CD14-positive monocyte (primary cell): ENCODE measurements around the gene SPON1. TPM values are rescaled to one million over a fixed set of nuclear protein-coding genes. Genes with fewer than 3 reads are reported as not detected.

Experiments used
- DNase-seq, 3 donors: peaks; one replicate each; pipeline ENCODE4 v3.0.0-alpha.2; 2011 to 2022
- H2AFZ ChIP-seq: 2 replicates; pipeline ENCODE4 v1.6.0; 2012; ENCODE audit warnings: mild to moderate bottlenecking, low read depth, low read length, inconsistent platforms; ENCODE audit not compliant: insufficient read depth, poor library complexity, severe bottlenecking
- H3K27ac ChIP-seq, 2 donors: 1 replicate in 1 of 2; 2 replicates in 1 of 2; pipeline ENCODE4 v1.5.1; 2012 to 2013; ENCODE audit warnings: low read length in 2 of 2, control low read depth in 1 of 2, inconsistent platforms in 1 of 2, low read depth in 1 of 2, mild to moderate bottlenecking in 1 of 2
- H3K27me3 ChIP-seq, 2 donors: one replicate each; pipeline versions ENCODE4 v1.6.0 to v1.6.1; 2011 to 2013; ENCODE audit warnings: low read length in 2 of 2; ENCODE audit not compliant: control insufficient read depth in 2 of 2, insufficient read depth in 2 of 2
- H3K36me3 ChIP-seq, 2 donors: replicated peaks in 1 of 2; 1 replicate in 1 of 2; 2 replicates in 1 of 2; pipeline versions ENCODE4 v1.5.1 to v1.6.1; 2012 to 2013; ENCODE audit warnings: low read length in 2 of 2, control low read depth in 1 of 2, inconsistent platforms in 1 of 2, mild to moderate bottlenecking in 1 of 2; ENCODE audit not compliant: insufficient read depth in 2 of 2, control insufficient read depth in 1 of 2
- H3K4me1 ChIP-seq, 2 donors: 1 replicate in 1 of 2; 2 replicates in 1 of 2; pipeline versions ENCODE4 v1.5.1 to v1.6.1; 2012 to 2013; ENCODE audit warnings: low read length in 2 of 2, control low read depth in 1 of 2, inconsistent platforms in 1 of 2, mild to moderate bottlenecking in 1 of 2, moderate library complexity in 1 of 2; ENCODE audit not compliant: insufficient read depth in 2 of 2, control insufficient read depth in 1 of 2
- H3K4me2 ChIP-seq: replicated peaks from 2 replicates; pipeline ENCODE3; 2012; ENCODE audit warnings: low read length, moderate library complexity, mild to moderate bottlenecking; ENCODE audit not compliant: poor library complexity, severe bottlenecking; ENCODE audit errors: extremely low read depth
- H3K4me3 ChIP-seq, 3 experiments: fragments of 200-600 bp in 1 of 3; sonication (generic) in 1 of 3; replicated peaks in 1 of 3; 1 replicate in 2 of 3; 2 replicates in 1 of 3; pipeline ENCODE4 v1.5.1; 2011 to 2013; ENCODE audit warnings: low read length in 3 of 3, mild to moderate bottlenecking in 3 of 3, control low read depth in 2 of 3, low read depth in 2 of 3, inconsistent platforms in 1 of 3, moderate library complexity in 1 of 3
- H3K79me2 ChIP-seq: 2 replicates; pipeline ENCODE4 v1.6.0; 2012; ENCODE audit warnings: mild to moderate bottlenecking, control low read depth, inconsistent platforms, low read length, moderate library complexity; ENCODE audit not compliant: insufficient read depth
- H3K9ac ChIP-seq: 2 replicates; pipeline ENCODE4 v1.6.0; 2017; ENCODE audit warnings: low read length, mild to moderate bottlenecking; ENCODE audit not compliant: insufficient read depth, poor library complexity, severe bottlenecking
- H3K9me3 ChIP-seq, 2 donors: replicated peaks in 1 of 2; 1 replicate in 1 of 2; 2 replicates in 1 of 2; pipeline versions ENCODE4 v1.5.1 to v1.6.1; 2012 to 2013; ENCODE audit warnings: low read length in 2 of 2, control low read depth in 1 of 2; ENCODE audit not compliant: control insufficient read depth in 1 of 2, insufficient read depth in 1 of 2
- H4K20me1 ChIP-seq: 2 replicates; pipeline ENCODE4 v1.6.0; 2012; ENCODE audit warnings: mild to moderate bottlenecking, low read length, control low read depth, moderate library complexity; ENCODE audit not compliant: insufficient read depth
- H3K27ac Mint-ChIP-seq, 7 donors: one replicate each; pipeline ENCODE4 v1.8.0; 2020; ENCODE audit warnings: mild to moderate bottlenecking in 7 of 7, mixed read lengths in 7 of 7, moderate library complexity in 6 of 7, inconsistent platforms in 2 of 7
- H3K27me3 Mint-ChIP-seq, 3 donors: one replicate each; pipeline ENCODE4 v1.8.0; 2021 to 2022; ENCODE audit warnings: low read depth in 3 of 3, mild to moderate bottlenecking in 3 of 3, mixed read lengths in 3 of 3, moderate library complexity in 3 of 3, inconsistent platforms in 1 of 3
- H3K36me3 Mint-ChIP-seq, 2 donors: one replicate each; pipeline ENCODE4 v1.8.0; 2020; ENCODE audit warnings: mixed read lengths in 2 of 2, inconsistent platforms in 1 of 2, mild to moderate bottlenecking in 1 of 2
- H3K4me1 Mint-ChIP-seq: one replicate; pipeline ENCODE4 v1.8.0; 2020; ENCODE audit warnings: mild to moderate bottlenecking, mixed read lengths
- H3K4me3 Mint-ChIP-seq, 2 donors: one replicate each; pipeline ENCODE4 v1.8.0; 2020; ENCODE audit warnings: mild to moderate bottlenecking in 2 of 2, mixed read lengths in 2 of 2, moderate library complexity in 1 of 2
- H3K9me3 Mint-ChIP-seq, 7 donors: one replicate each; pipeline ENCODE4 v1.8.0; 2020 to 2022; ENCODE audit warnings: mixed read lengths in 7 of 7, mild to moderate bottlenecking in 6 of 7, moderate library complexity in 6 of 7, inconsistent platforms in 2 of 7
- WGBS: methylation state at CpG from one replicate; pipeline ENCODE4 v1.1.5; 2013; ENCODE audit warnings: missing lambda C conversion rate; ENCODE audit not compliant: insufficient coverage; 5-methylcytosine and 5-hydroxymethylcytosine counted together
- intact Hi-C, 2 donors: fragments of 100-400 bp; cut with micrococcal nuclease; formaldehyde crosslinking; loops; one replicate each; pipeline versions ENCODE4 v1.15.0 to v1.15.1; 2023
- polyA plus RNA-seq, 3 donors: library from polyadenylated mRNA; depleted of rRNA in 1 of 3; unstranded in 2 of 3; stranded (reverse) in 1 of 3; fragments of 300-500 nt in 2 of 3; fragments of >200 nt in 1 of 3; fragmentation: Illumina TruSeq in 2 of 3; gene quantifications; 1 replicate in 2 of 3; 2 replicates in 1 of 3; pipeline ENCODE4 v1.2.3, GENCODE V29; 2012 to 2021
- TF ChIP-seq, protein P1 (sequence below): fragments of 200-600 bp; IDR thresholded peaks from one replicate; pipeline ENCODE4 v1.8.0; 2022; ENCODE audit warnings: antibody characterized with exemption, mild to moderate bottlenecking

The SPON1 gene
- polyA plus RNA-seq, 3 donors = not detected

GRCh38 chr11:14112721-14113120 is 150.2 kb downstream of the SPON1 start:
- H3K27ac ChIP-seq = no peak overlapping the region
- Mint-ChIP-seq H3K4me1 (no peaks in the 10 kb centered on the region), H3K27me3 (peaks cover 0 to 3% (median 0%) of the 10 kb centered on the region in 3 donors), H3K4me3 (no peak overlapping the region), H3K36me3 (no peaks in the 10 kb centered on the region), H3K9me3 (peaks cover 0 to 6% (median 1%) of the 10 kb centered on the region in 7 donors), H3K27ac (no peak overlapping the region)
- H2AFZ ChIP-seq = no peak overlapping the region
- no peak overlapping the region for H3K4me2 ChIP-seq
- intact Hi-C loops = no loop called here
- H3K4me3 ChIP-seq = no peak overlapping the region
- no peaks in the 10 kb centered on the region for H3K36me3 ChIP-seq
- H3K79me2 ChIP-seq = no peaks in the 10 kb centered on the region
- DNase-seq = no peak
- no peak overlapping the region for H3K9ac ChIP-seq
- no peaks in the 10 kb centered on the region for H4K20me1 ChIP-seq
- no peaks in the 10 kb centered on the region for H3K4me1 ChIP-seq
- no peaks in the 10 kb centered on the region for H3K27me3 ChIP-seq
- WGBS = 91% methylated on average over 2 of the region's 2 CpGs
- no peaks in the 10 kb centered on the region for H3K9me3 ChIP-seq
- TF ChIP-seq, protein P1, sequence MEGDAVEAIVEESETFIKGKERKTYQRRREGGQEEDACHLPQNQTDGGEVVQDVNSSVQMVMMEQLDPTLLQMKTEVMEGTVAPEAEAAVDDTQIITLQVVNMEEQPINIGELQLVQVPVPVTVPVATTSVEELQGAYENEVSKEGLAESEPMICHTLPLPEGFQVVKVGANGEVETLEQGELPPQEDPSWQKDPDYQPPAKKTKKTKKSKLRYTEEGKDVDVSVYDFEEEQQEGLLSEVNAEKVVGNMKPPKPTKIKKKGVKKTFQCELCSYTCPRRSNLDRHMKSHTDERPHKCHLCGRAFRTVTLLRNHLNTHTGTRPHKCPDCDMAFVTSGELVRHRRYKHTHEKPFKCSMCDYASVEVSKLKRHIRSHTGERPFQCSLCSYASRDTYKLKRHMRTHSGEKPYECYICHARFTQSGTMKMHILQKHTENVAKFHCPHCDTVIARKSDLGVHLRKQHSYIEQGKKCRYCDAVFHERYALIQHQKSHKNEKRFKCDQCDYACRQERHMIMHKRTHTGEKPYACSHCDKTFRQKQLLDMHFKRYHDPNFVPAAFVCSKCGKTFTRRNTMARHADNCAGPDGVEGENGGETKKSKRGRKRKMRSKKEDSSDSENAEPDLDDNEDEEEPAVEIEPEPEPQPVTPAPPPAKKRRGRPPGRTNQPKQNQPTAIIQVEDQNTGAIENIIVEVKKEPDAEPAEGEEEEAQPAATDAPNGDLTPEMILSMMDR = no peak

DNA sequence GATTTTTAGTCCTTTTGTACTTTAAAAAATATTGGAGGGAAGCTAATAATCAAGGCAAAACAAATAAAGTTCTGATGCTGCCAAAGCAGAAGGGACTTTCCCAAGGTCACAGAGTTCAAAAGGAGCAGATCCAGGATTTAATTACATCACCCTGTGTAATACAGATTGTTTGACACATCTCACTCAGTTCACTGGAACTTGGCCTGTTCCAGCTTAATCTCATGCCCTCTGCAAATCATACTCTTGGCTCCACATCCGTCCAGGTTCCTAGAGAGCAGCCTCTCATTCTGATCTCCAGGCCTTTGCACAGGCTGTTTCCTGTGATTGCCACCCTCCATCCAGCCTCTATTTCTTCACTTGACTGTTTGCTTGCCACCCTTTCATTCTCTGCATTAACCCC is 151.7 kb downstream of the SPON1 start:
- peaks cover 0 to 6% (median 2%) of the 10 kb centered on the region in 7 donors for H3K9me3 Mint-ChIP-seq
- H4K20me1 ChIP-seq = no peaks in the 10 kb centered on the region
- H3K27me3 ChIP-seq = no peaks in the 10 kb centered on the region
- H3K36me3 ChIP-seq = no peaks in the 10 kb centered on the region
- no peak overlapping the region for H3K4me2 ChIP-seq
- H3K4me3 Mint-ChIP-seq = no peak overlapping the region
- TF ChIP-seq, protein P1 = no peak
- no peaks in the 10 kb centered on the region for H3K27me3 Mint-ChIP-seq
- H3K4me1 Mint-ChIP-seq = no peaks in the 10 kb centered on the region
- H3K36me3 Mint-ChIP-seq = no peaks in the 10 kb centered on the region
- 100% methylated on average over 1 of the region's 1 CpG for WGBS
- no peak for DNase-seq
- no peaks in the 10 kb centered on the region for H3K4me1 ChIP-seq
- no peak overlapping the region for H3K4me3 ChIP-seq
- intact Hi-C loops = no loop called here
- H3K79me2 ChIP-seq = no peaks in the 10 kb centered on the region
- no peaks in the 10 kb centered on the region for H3K9me3 ChIP-seq
- no peak overlapping the region for H3K27ac ChIP-seq
- no peak overlapping the region for H2AFZ ChIP-seq
- H3K9ac ChIP-seq = no peak overlapping the region
- no peak overlapping the region for H3K27ac Mint-ChIP-seq
